Measurements from ENCODE around the gene MUL1. TPM values are rescaled to one million over a fixed set of nuclear protein-coding genes. Genes with fewer than 3 reads are reported as not detected.
A peak's percentile ranks its signal among the peaks of the same experiment; 100 is the strongest.

MUL1 gene
- total RNA-seq, 5 donors from 2014 or later (not counting 1 experiment from before 2014, with no cell fraction given), result 18.0 to 21.4 (median 20.8) TPM

GRCh38 chr1:20491178-20491577 lies 16.8 kb downstream of the MUL1 start:
- DNase-seq, result no peak
- H3K27me3 Mint-ChIP-seq, result peaks cover 9 to 16% of the 10 kb centered on the region in 2 donors
- H3K4me3 Mint-ChIP-seq, result no peak overlapping the region
- no peaks in the 10 kb centered on the region for H3K36me3 Mint-ChIP-seq
- H3K4me1 Mint-ChIP-seq, result peaks cover 7 to 14% (median 12%) of the 10 kb centered on the region in 3 donors
- ChIA-PET POLR2A (no interaction called here), CTCF (no interaction called here)
- Histone ChIP-seq H3K27me3 (replicated peaks in 1 of 2; ENCODE audit: control insufficient read depth in 2 of 2, extremely low read depth in 1 of 2, insufficient read depth in 2 of 2, low read length in 1 of 2) (peaks cover 10 to 31% of the 10 kb centered on the region in 2 experiments), H3K4me3 (ENCODE audit: control insufficient read depth in 1 of 2, extremely low read depth in 1 of 2, low read length in 1 of 2) (no peak overlapping the region), H3K4me1 (ENCODE audit: control insufficient read depth in 1 of 2, extremely low read depth in 1 of 2, insufficient read depth in 2 of 2, low read length in 2 of 2) (peaks cover 0 to 21% of the 10 kb centered on the region in 2 experiments), H3K36me3 (ENCODE audit: control insufficient read depth in 2 of 2, extremely low read depth in 1 of 2, insufficient read depth in 1 of 2, low read length in 1 of 2) (peaks cover 0 to under 1% of the 10 kb centered on the region in 2 donors), H3K9me3 (no peaks in the 10 kb centered on the region), H3K27ac (ENCODE audit: low read length) (no peak overlapping the region)
- no peak for ATAC-seq (replicated peaks in 1 of 4)
- no peak overlapping the region for H3K27ac Mint-ChIP-seq
- no CpG with 5 or more reads among the region's 6 CpGs for WGBS (ENCODE audit: insufficient coverage)
- no peaks in the 10 kb centered on the region for H3K9me3 Mint-ChIP-seq

- Histone ChIP-seq H3K4me3 (ENCODE audit: control insufficient read depth in 1 of 2, extremely low read depth in 1 of 2, low read length in 1 of 2) (no peak overlapping the region), H3K4me1 (ENCODE audit: control insufficient read depth in 1 of 2, extremely low read depth in 1 of 2, insufficient read depth in 2 of 2, low read length in 2 of 2) (peaks cover 0 to 29% of the 10 kb centered on the region in 2 experiments), H3K36me3 (ENCODE audit: control insufficient read depth in 2 of 2, extremely low read depth in 1 of 2, insufficient read depth in 1 of 2, low read length in 1 of 2) (no peaks in the 10 kb centered on the region), H3K27ac (ENCODE audit: low read length) (no peak overlapping the region), H3K9me3 (no peaks in the 10 kb centered on the region), H3K27me3 (replicated peaks in 1 of 2; ENCODE audit: control insufficient read depth in 2 of 2, extremely low read depth in 1 of 2, insufficient read depth in 2 of 2, low read length in 1 of 2) (peaks cover 15 to 52% of the 10 kb centered on the region in 2 experiments)
- no peaks in the 10 kb centered on the region for H3K36me3 Mint-ChIP-seq
- peak overlapping the region; percentile 67 to 92 (median 79) for H3K4me3 Mint-ChIP-seq
- H3K9me3 Mint-ChIP-seq, result no peaks in the 10 kb centered on the region
- peaks cover 15 to 22% (median 17%) of the 10 kb centered on the region in 3 donors for H3K4me1 Mint-ChIP-seq
- ChIA-PET POLR2A (no interaction called here), CTCF (no interaction called here)
- no peak for DNase-seq
- H3K27me3 Mint-ChIP-seq, result peaks cover 33 to 37% of the 10 kb centered on the region in 2 donors
- 6% methylated on average over 2 of the region's 4 CpGs for WGBS (ENCODE audit: insufficient coverage)
- peak overlapping the region; percentile 55 to 66 for H3K27ac Mint-ChIP-seq
- ATAC-seq (replicated peaks in 1 of 4), result no peak
These were observed 20.7 kb downstream of the MUL1 start for GRCh38 chr1:20487236-20487590.

GRCh38 chr1:20486457-20487235 lies 21.3 kb downstream of the MUL1 start:
- DNase-seq (peak in 3 of 35 experiments; percentile 17 to 27 (median 19)), ATAC-seq (replicated peaks in 1 of 4) (peak; percentile 10 to 25 (median 16))
- 4% methylated on average over 26 of the region's 51 CpGs for WGBS (ENCODE audit: insufficient coverage)
- no peaks in the 10 kb centered on the region for H3K36me3 ChIP-seq (ENCODE audit: control insufficient read depth in 2 of 2, extremely low read depth in 1 of 2, insufficient read depth in 1 of 2, low read length in 1 of 2)
- H3K4me1 ChIP-seq (ENCODE audit: control insufficient read depth in 1 of 2, extremely low read depth in 1 of 2, insufficient read depth in 2 of 2, low read length in 2 of 2), result peaks cover 0 to 29% of the 10 kb centered on the region in 2 experiments
- H3K4me1 Mint-ChIP-seq, result peaks cover 15 to 22% (median 17%) of the 10 kb centered on the region in 3 donors
- peaks cover 34 to 42% of the 10 kb centered on the region in 2 donors for H3K27me3 Mint-ChIP-seq
- ChIA-PET POLR2A (interaction anchor here in 1 of 2 donors (0.7 kb wide), 1 partner anchor 21 kb away, joined by 3 read pairs; no protein-coding TSS in a partner anchor), CTCF (interaction anchor here in 1 of 2 donors (0.6 kb wide), 1 partner anchor 408 kb away, joined by 7 read pairs; no protein-coding TSS in a partner anchor)
- H3K4me3 Mint-ChIP-seq, result peak overlapping the region; percentile 67 to 92 (median 79)
- peaks cover 18 to 56% of the 10 kb centered on the region in 2 experiments for H3K27me3 ChIP-seq (replicated peaks in 1 of 2; ENCODE audit: control insufficient read depth in 2 of 2, extremely low read depth in 1 of 2, insufficient read depth in 2 of 2, low read length in 1 of 2)
- H3K4me3 ChIP-seq (ENCODE audit: control insufficient read depth in 1 of 2, extremely low read depth in 1 of 2, low read length in 1 of 2), result peak overlapping the region; percentile 57 to 66
- H3K36me3 Mint-ChIP-seq, result no peaks in the 10 kb centered on the region
- H3K9me3 ChIP-seq, result no peaks in the 10 kb centered on the region
- no peaks in the 10 kb centered on the region for H3K9me3 Mint-ChIP-seq
- H3K27ac Mint-ChIP-seq, result peak overlapping the region; percentile 55 to 66
- H3K27ac ChIP-seq (ENCODE audit: low read length), result no peak overlapping the region

- ChIA-PET POLR2A (interaction anchor here in 1 of 2 donors (0.7 kb wide), 1 partner anchor 22 kb away, joined by 3 read pairs; no protein-coding TSS in a partner anchor), CTCF (interaction anchor here in 1 of 2 donors (0.6 kb wide), 1 partner anchor 407 kb away, joined by 7 read pairs; no protein-coding TSS in a partner anchor)
- peak within 1 kb of the TSS; percentile 29 for H3K27ac ChIP-seq (ENCODE audit: low read length)
- H3K4me3 Mint-ChIP-seq, result peak within 1 kb of the TSS; percentile 79 to 92 (median 88)
- no peaks in the 10 kb centered on the region for H3K9me3 ChIP-seq
- H3K4me1 ChIP-seq (ENCODE audit: control insufficient read depth in 1 of 2, extremely low read depth in 1 of 2, insufficient read depth in 2 of 2, low read length in 2 of 2), result peaks cover 0 to 29% of the 10 kb centered on the region in 2 experiments
- H3K9me3 Mint-ChIP-seq, result no peaks in the 10 kb centered on the region
- under 1% methylated on average over 68 of the region's 104 CpGs for WGBS (ENCODE audit: insufficient coverage)
- no peaks in the 10 kb centered on the region for H3K36me3 Mint-ChIP-seq
- peaks cover 15 to 22% (median 19%) of the 10 kb centered on the region in 3 donors for H3K4me1 Mint-ChIP-seq
- H3K4me3 ChIP-seq (ENCODE audit: control insufficient read depth in 1 of 2, extremely low read depth in 1 of 2, low read length in 1 of 2), result peak within 1 kb of the TSS; percentile 57 to 66
- no peaks in the 10 kb centered on the region for H3K36me3 ChIP-seq (ENCODE audit: control insufficient read depth in 2 of 2, extremely low read depth in 1 of 2, insufficient read depth in 1 of 2, low read length in 1 of 2)
- H3K27me3 Mint-ChIP-seq, result peaks cover 40 to 49% of the 10 kb centered on the region in 2 donors
- H3K27ac Mint-ChIP-seq, result peak within 1 kb of the TSS; percentile 55 to 66
- peaks cover 22 to 60% of the 10 kb centered on the region in 2 experiments for H3K27me3 ChIP-seq (replicated peaks in 1 of 2; ENCODE audit: control insufficient read depth in 2 of 2, extremely low read depth in 1 of 2, insufficient read depth in 2 of 2, low read length in 1 of 2)
- ATAC-seq (replicated peaks in 1 of 4) (peak; percentile 73 to 81 (median 79)), DNase-seq (peak in 33 of 35 experiments; percentile 16 to 74 (median 46))
These were observed 22.2 kb downstream of the MUL1 start, which contains the start of gene CAMK2N1 for GRCh38 chr1:20485527-20486456. Gene CAMK2N1 (minus strand): TSS chr1:20486210. CDS start chr1:20485379, 831 bp downstream.

GRCh38 chr1:20484519-20485462 lies 23.2 kb downstream of the MUL1 start:
- no peaks in the 10 kb centered on the region for H3K36me3 Mint-ChIP-seq
- Histone ChIP-seq H3K27ac (ENCODE audit: low read length) (no peak overlapping the region), H3K4me1 (ENCODE audit: control insufficient read depth in 1 of 2, extremely low read depth in 1 of 2, insufficient read depth in 2 of 2, low read length in 2 of 2) (peaks cover 0 to 29% of the 10 kb centered on the region in 2 experiments), H3K4me3 (ENCODE audit: control insufficient read depth in 1 of 2, extremely low read depth in 1 of 2, low read length in 1 of 2) (peak overlapping the region in 1 of 2 donors; percentile 50), H3K9me3 (no peaks in the 10 kb centered on the region), H3K36me3 (ENCODE audit: control insufficient read depth in 2 of 2, extremely low read depth in 1 of 2, insufficient read depth in 1 of 2, low read length in 1 of 2) (no peaks in the 10 kb centered on the region), H3K27me3 (replicated peaks in 1 of 2; ENCODE audit: control insufficient read depth in 2 of 2, extremely low read depth in 1 of 2, insufficient read depth in 2 of 2, low read length in 1 of 2) (peaks cover 26 to 64% of the 10 kb centered on the region in 2 experiments)
- CTCF ChIA-PET, result interaction anchor here in 1 of 2 donors (0.9 kb wide), 1 partner anchor 149 kb away, joined by 3 read pairs; no protein-coding TSS in a partner anchor
- H3K4me1 Mint-ChIP-seq, result peaks cover 15 to 22% (median 19%) of the 10 kb centered on the region in 3 donors
- peaks cover 50 to 57% of the 10 kb centered on the region in 2 donors for H3K27me3 Mint-ChIP-seq
- H3K4me3 Mint-ChIP-seq, result peak overlapping the region; percentile 79 to 84 (median 84)
- peak in 2 of 4 experiments; percentile 4 to 7 for ATAC-seq (replicated peaks in 1 of 4)
- POLR2A ChIA-PET, result no interaction called here
- WGBS (ENCODE audit: insufficient coverage), result 4% methylated on average over 88 of the region's 89 CpGs
- H3K9me3 Mint-ChIP-seq, result no peaks in the 10 kb centered on the region
- H3K27ac Mint-ChIP-seq, result no peak overlapping the region
- no peak for DNase-seq
